Trophoblast cell (in vitro differentiated cells and primary cell): ENCODE data around the gene MYH2.

Experiments used
- DNase-seq, 2 donors: peaks; one replicate each; pipeline ENCODE4 v3.0.0-alpha.2; 2016
- H2AFZ ChIP-seq: 2 replicates; pipeline ENCODE4 v1.6.1; 2013; ENCODE audit warnings: low read length, moderate library complexity, mild to moderate bottlenecking; ENCODE audit not compliant: insufficient read depth, poor library complexity
- H2AK5ac ChIP-seq: 2 replicates; pipeline ENCODE4 v1.6.1; 2013; ENCODE audit warnings: mild to moderate bottlenecking, low read length
- H2BK120ac ChIP-seq: 2 replicates; pipeline ENCODE4 v1.6.1; 2013; ENCODE audit warnings: low read length, mild to moderate bottlenecking, moderate library complexity; ENCODE audit not compliant: insufficient read depth, poor library complexity
- H2BK12ac ChIP-seq: 2 replicates; pipeline ENCODE4 v1.6.1; 2013; ENCODE audit warnings: mild to moderate bottlenecking, low read length, moderate library complexity
- H2BK5ac ChIP-seq: 2 replicates; pipeline ENCODE4 v1.6.1; 2013; ENCODE audit warnings: low read length, low read depth, moderate library complexity, mild to moderate bottlenecking; ENCODE audit not compliant: poor library complexity
- H3K14ac ChIP-seq: 2 replicates; pipeline ENCODE4 v1.6.1; 2013; ENCODE audit warnings: mild to moderate bottlenecking, low read length
- H3K18ac ChIP-seq: 2 replicates; pipeline ENCODE4 v1.6.1; 2013; ENCODE audit warnings: mild to moderate bottlenecking, low read length
- H3K23ac ChIP-seq: 2 replicates; pipeline ENCODE4 v1.6.1; 2013; ENCODE audit warnings: low read length
- H3K27ac ChIP-seq: 2 replicates; pipeline ENCODE4 v1.5.1; 2013; ENCODE audit warnings: low read depth, mild to moderate bottlenecking, inconsistent platforms, low read length, moderate library complexity
- H3K27me3 ChIP-seq: 2 replicates; pipeline ENCODE4 v1.6.1; 2013; ENCODE audit warnings: inconsistent platforms, mild to moderate bottlenecking, low read length, moderate library complexity; ENCODE audit not compliant: insufficient read depth
- H3K36me3 ChIP-seq, 2 experiments: 1 replicate in 1 of 2; 2 replicates in 1 of 2; pipeline ENCODE4 v1.6.1; 2013; ENCODE audit warnings: low read length in 2 of 2, mild to moderate bottlenecking in 2 of 2, moderate library complexity in 1 of 2; ENCODE audit not compliant: insufficient read depth in 2 of 2, control insufficient read depth in 1 of 2
- H3K4ac ChIP-seq: 2 replicates; pipeline ENCODE4 v1.6.1; 2013; ENCODE audit warnings: low read depth, mild to moderate bottlenecking, low read length, moderate library complexity
- H3K4me1 ChIP-seq, 2 experiments: 1 replicate in 1 of 2; 2 replicates in 1 of 2; pipeline ENCODE4 v1.6.1; 2013; ENCODE audit warnings: low read length in 2 of 2, mild to moderate bottlenecking in 2 of 2, moderate library complexity in 1 of 2; ENCODE audit not compliant: insufficient read depth in 2 of 2, control insufficient read depth in 1 of 2
- H3K4me2 ChIP-seq: 2 replicates; pipeline ENCODE4 v1.6.1; 2013; ENCODE audit warnings: inconsistent platforms, mild to moderate bottlenecking, low read length, moderate library complexity
- H3K4me3 ChIP-seq: 2 replicates; pipeline ENCODE4 v1.5.1; 2013; ENCODE audit warnings: mild to moderate bottlenecking, low read depth, low read length, inconsistent platforms
- H3K79me1 ChIP-seq: one replicate; pipeline ENCODE4 v1.6.1; 2013; ENCODE audit warnings: low read length
- H3K79me2 ChIP-seq: 2 replicates; pipeline ENCODE4 v1.6.1; 2013; ENCODE audit warnings: low read length, mild to moderate bottlenecking; ENCODE audit not compliant: control insufficient read depth, insufficient read depth, poor library complexity
- H3K9ac ChIP-seq: 2 replicates; pipeline ENCODE4 v1.6.1; 2013; ENCODE audit warnings: mild to moderate bottlenecking, low read length
- H3K9me3 ChIP-seq: 2 replicates; pipeline ENCODE4 v1.6.1; 2013; ENCODE audit warnings: low read depth, mild to moderate bottlenecking, control low read depth, inconsistent platforms, low read length; ENCODE audit not compliant: insufficient read depth
- H4K12ac ChIP-seq: 2 replicates; pipeline ENCODE4 v1.6.1; 2013; ENCODE audit warnings: low read depth, mild to moderate bottlenecking, low read length, moderate library complexity
- H4K8ac ChIP-seq: 2 replicates; pipeline ENCODE4 v1.6.1; 2013; ENCODE audit warnings: low read depth, mild to moderate bottlenecking, low read length, moderate library complexity
- H4K91ac ChIP-seq: one replicate; pipeline ENCODE4 v1.6.1; 2013; ENCODE audit warnings: low read depth, mild to moderate bottlenecking, low read length, moderate library complexity
- WGBS: extraction: QIAGEN DNeasy Blood & Tissue Kit; methylation state at CpG from one replicate; pipeline ENCODE4 v1.1.7; 2013; ENCODE audit warnings: missing lambda C conversion rate; ENCODE audit not compliant: insufficient read length, insufficient coverage; ENCODE audit errors: extremely low coverage; 5-methylcytosine and 5-hydroxymethylcytosine counted together

Gene MYH2

DNA sequence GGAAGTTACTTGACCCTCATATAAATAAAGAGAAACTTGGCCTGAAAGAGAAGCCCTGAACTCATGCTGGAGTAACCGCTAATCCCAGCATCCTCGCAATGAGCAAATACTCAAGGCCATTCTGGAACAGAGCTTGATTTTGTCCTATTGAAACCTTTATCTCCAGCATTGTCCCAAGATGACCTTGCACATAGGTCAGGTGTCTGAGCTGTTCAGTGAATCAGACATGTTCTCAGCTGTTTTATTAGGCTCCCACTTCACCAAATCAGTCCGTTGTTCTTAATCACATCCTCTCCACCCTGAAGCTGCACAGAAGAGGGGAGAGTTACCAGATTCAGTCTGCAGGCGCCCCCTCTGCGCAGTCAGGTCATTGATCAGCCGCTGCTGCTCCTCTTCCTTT is 22.0 kb downstream of the MYH2 start:
- Histone ChIP-seq H2BK12ac (no peak overlapping the region), H3K18ac (no peak overlapping the region), H3K4me2 (no peak overlapping the region), H2BK5ac (no peak overlapping the region), H4K8ac (no peak overlapping the region), H3K4ac (no peak overlapping the region), H3K9me3 (no peaks in the 10 kb centered on the region), H3K4me3 (no peak overlapping the region), H4K91ac (no peak overlapping the region), H3K79me1 (no peaks in the 10 kb centered on the region), H3K79me2 (no peaks in the 10 kb centered on the region), H2BK120ac (no peak overlapping the region), H3K36me3 (no peaks in the 10 kb centered on the region), H3K27ac (no peak overlapping the region), H2AFZ (no peak overlapping the region), H4K12ac (no peak overlapping the region), H3K9ac (no peak overlapping the region), H3K4me1 (no peaks in the 10 kb centered on the region), H3K27me3 (no peaks in the 10 kb centered on the region), H2AK5ac (no peak overlapping the region), H3K23ac (no peak overlapping the region), H3K14ac (no peak overlapping the region)
- no CpG with 5 or more reads among the region's 6 CpGs for WGBS
- DNase-seq, result no peak

DNA sequence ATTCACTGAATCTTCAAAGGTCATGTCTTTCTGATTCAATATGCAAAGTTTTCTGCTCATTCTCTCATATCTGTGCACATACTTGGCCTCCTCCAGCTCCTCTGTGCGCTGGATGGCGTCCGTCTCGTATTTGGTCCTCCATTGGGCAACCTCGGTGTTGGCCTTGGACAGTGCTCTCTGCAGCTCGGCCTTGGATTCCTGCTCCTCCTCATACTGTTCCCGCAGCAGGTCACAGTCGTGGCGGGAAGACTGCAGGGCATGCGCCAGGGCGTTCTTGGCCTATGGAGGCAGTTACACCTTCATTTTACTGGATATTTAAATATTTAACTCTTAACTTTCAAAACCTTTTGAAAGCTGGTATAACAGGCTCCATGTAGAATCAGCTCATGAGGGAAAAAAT is 22.9 kb downstream of the MYH2 start:
- no peak overlapping the region for H3K4me2 ChIP-seq
- no peaks in the 10 kb centered on the region for H3K79me2 ChIP-seq
- no peaks in the 10 kb centered on the region for H3K36me3 ChIP-seq
- WGBS, result no CpG with 5 or more reads among the region's 11 CpGs
- no peak overlapping the region for H2BK5ac ChIP-seq
- no peak overlapping the region for H3K27ac ChIP-seq
- H2AK5ac ChIP-seq, result no peak overlapping the region
- no peak overlapping the region for H4K12ac ChIP-seq
- no peak overlapping the region for H4K91ac ChIP-seq
- H3K18ac ChIP-seq, result no peak overlapping the region
- no peak overlapping the region for H2BK12ac ChIP-seq
- H3K23ac ChIP-seq, result no peak overlapping the region
- no peaks in the 10 kb centered on the region for H3K79me1 ChIP-seq
- no peaks in the 10 kb centered on the region for H3K4me1 ChIP-seq
- DNase-seq, result no peak
- no peak overlapping the region for H3K4ac ChIP-seq
- H3K9ac ChIP-seq, result no peak overlapping the region
- no peak overlapping the region for H4K8ac ChIP-seq
- H2BK120ac ChIP-seq, result no peak overlapping the region
- H2AFZ ChIP-seq, result no peak overlapping the region
- H3K4me3 ChIP-seq, result no peak overlapping the region
- no peaks in the 10 kb centered on the region for H3K27me3 ChIP-seq
- H3K14ac ChIP-seq, result no peak overlapping the region
- H3K9me3 ChIP-seq, result no peaks in the 10 kb centered on the region

DNA sequence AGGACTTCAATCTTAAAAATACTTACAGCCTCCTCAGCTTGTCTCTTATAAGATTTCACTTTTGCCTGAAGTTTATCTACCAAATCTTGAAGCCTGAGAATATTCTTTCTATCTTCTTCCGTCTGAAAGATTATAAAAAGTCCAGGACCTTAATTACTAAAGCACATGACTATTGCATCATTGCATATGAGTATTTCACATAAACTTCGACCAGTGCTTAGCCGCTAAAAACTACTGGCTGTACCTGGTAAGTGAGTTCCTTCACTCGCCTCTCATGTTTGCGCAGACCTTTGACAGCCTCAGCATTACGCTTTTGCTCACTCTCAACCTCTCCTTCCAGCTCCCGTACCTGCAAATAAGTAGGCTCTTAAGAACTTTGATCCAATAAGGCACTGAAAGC is 26.4 kb downstream of the MYH2 start:
- H3K4ac ChIP-seq, result no peak overlapping the region
- no peaks in the 10 kb centered on the region for H3K4me1 ChIP-seq
- H3K36me3 ChIP-seq, result no peaks in the 10 kb centered on the region
- no peaks in the 10 kb centered on the region for H3K79me1 ChIP-seq
- H3K4me3 ChIP-seq, result no peak overlapping the region
- no peak overlapping the region for H3K18ac ChIP-seq
- no peak overlapping the region for H2BK5ac ChIP-seq
- H3K27ac ChIP-seq, result no peak overlapping the region
- H4K12ac ChIP-seq, result no peak overlapping the region
- H2AFZ ChIP-seq, result no peak overlapping the region
- no peak overlapping the region for H4K91ac ChIP-seq
- no peak for DNase-seq
- no peak overlapping the region for H3K4me2 ChIP-seq
- no peaks in the 10 kb centered on the region for H3K27me3 ChIP-seq
- no peak overlapping the region for H2BK12ac ChIP-seq
- H2AK5ac ChIP-seq, result no peak overlapping the region
- H3K9ac ChIP-seq, result no peak overlapping the region
- H3K23ac ChIP-seq, result no peak overlapping the region
- no peak overlapping the region for H4K8ac ChIP-seq
- no peak overlapping the region for H2BK120ac ChIP-seq
- no peak overlapping the region for H3K14ac ChIP-seq
- no CpG with 5 or more reads among the region's 7 CpGs for WGBS
- H3K79me2 ChIP-seq, result no peaks in the 10 kb centered on the region
- no peaks in the 10 kb centered on the region for H3K9me3 ChIP-seq

DNA sequence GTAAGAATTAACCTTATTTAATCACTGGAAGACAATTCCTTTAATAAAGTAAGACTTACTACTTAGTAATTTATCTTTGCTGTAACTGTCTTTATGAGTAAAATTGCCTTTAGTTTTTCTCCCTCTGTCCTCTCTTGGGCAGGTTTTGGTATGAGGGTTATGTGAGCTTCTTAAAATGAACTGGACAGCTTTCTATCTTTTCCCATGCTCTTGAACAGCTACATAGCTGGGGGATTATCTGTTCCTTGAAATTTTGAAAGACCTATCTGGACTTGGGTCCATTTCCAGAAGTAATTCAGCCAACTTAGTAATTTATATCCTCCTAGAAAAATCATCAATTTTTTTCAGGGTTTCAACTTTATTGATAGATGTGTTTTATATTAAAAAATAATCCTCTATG is 27.5 kb downstream of the MYH2 start:
- no peak overlapping the region for H2BK5ac ChIP-seq
- no peak overlapping the region for H4K8ac ChIP-seq
- H3K9ac ChIP-seq, result no peak overlapping the region
- no peaks in the 10 kb centered on the region for H3K27me3 ChIP-seq
- no peak overlapping the region for H3K14ac ChIP-seq
- no peak overlapping the region for H4K12ac ChIP-seq
- H2BK120ac ChIP-seq, result no peak overlapping the region
- H2BK12ac ChIP-seq, result no peak overlapping the region
- H3K4me2 ChIP-seq, result no peak overlapping the region
- H3K79me1 ChIP-seq, result no peaks in the 10 kb centered on the region
- no peak overlapping the region for H2AK5ac ChIP-seq
- H3K9me3 ChIP-seq, result no peaks in the 10 kb centered on the region
- no peak overlapping the region for H3K4me3 ChIP-seq
- H3K4me1 ChIP-seq, result no peaks in the 10 kb centered on the region
- no peak overlapping the region for H3K27ac ChIP-seq
- no peaks in the 10 kb centered on the region for H3K79me2 ChIP-seq
- no peak overlapping the region for H3K4ac ChIP-seq
- no peak overlapping the region for H4K91ac ChIP-seq
- no peak overlapping the region for H3K18ac ChIP-seq
- H2AFZ ChIP-seq, result no peak overlapping the region
- H3K23ac ChIP-seq, result no peak overlapping the region
- no peak for DNase-seq
- no peaks in the 10 kb centered on the region for H3K36me3 ChIP-seq
